Endothelial cell of umbilical vein (primary cell): ENCODE measurements around the gene SNRPA. TPM values are rescaled to one million over a fixed set of nuclear protein-coding genes. Genes with fewer than 3 reads are reported as not detected.

ENCODE experiments used
- BruUV-seq: library from RNA; stranded (reverse); fragments of 400-500 nt; replicated peaks from 2 replicates; lab custom pipeline; 2021; lab: Mats Ljungman, UMichigan
- CTCF ChIA-PET: fragments of 300-600, 350-600 bp; sonication (Branson Sonifier 250); formaldehyde crosslinking; loops from one replicate; lab custom pipeline; 2021; ENCODE audit warnings: antibody characterized with exemption, inconsistent platforms; lab: Charles Lee
- POLR2A ChIA-PET: fragments of 300-600, 350-600 bp; sonication (Branson Sonifier 250); formaldehyde crosslinking; loops from one replicate; lab custom pipeline; 2021; ENCODE audit warnings: antibody characterized with exemption, inconsistent platforms; lab: Charles Lee
- DNase-seq: peaks from one replicate; pipeline ENCODE4 v3.0.0-alpha.2; 2011; ENCODE audit warnings: low read depth, low spot score
- FAIRE-seq: peaks from 2 replicates; lab custom pipeline; 2011; peaks lifted over from hg19 to GRCh38; lab: Jason Lieb, UNC
- H2AFZ ChIP-seq: 2 replicates; pipeline ENCODE4 v1.6.0; 2012; ENCODE audit warnings: low read depth, low read length, control low read depth, inconsistent platforms
- H3K27ac ChIP-seq: 2 replicates; pipeline ENCODE4 v1.5.1; 2011; ENCODE audit warnings: low read depth, mild to moderate bottlenecking, control low read depth, low read length, moderate library complexity; ENCODE audit not compliant: insufficient read depth
- H3K27me3 ChIP-seq, 2 experiments: 2 replicates each; pipeline versions ENCODE4 v1.6.0 to v1.6.1; 2011; ENCODE audit warnings: low read length in 2 of 2, mixed read lengths in 1 of 2; ENCODE audit not compliant: control insufficient read depth in 2 of 2, insufficient read depth in 2 of 2
- H3K36me3 ChIP-seq, 2 experiments: 2 replicates in 1 of 2; 3 replicates in 1 of 2; pipeline ENCODE4 v1.5.1; 2011; ENCODE audit warnings: low read length in 2 of 2, mild to moderate bottlenecking in 1 of 2, moderate library complexity in 1 of 2; ENCODE audit not compliant: control insufficient read depth in 2 of 2, insufficient read depth in 2 of 2; ENCODE audit errors: extremely low read depth in 1 of 2
- H3K4me1 ChIP-seq: 3 replicates; pipeline ENCODE4 v1.5.1; 2011; ENCODE audit warnings: mild to moderate bottlenecking, low read length; ENCODE audit not compliant: control insufficient read depth, insufficient read depth; ENCODE audit errors: extremely low read depth
- H3K4me2 ChIP-seq: 2 replicates; pipeline ENCODE4 v1.6.1; 2011; ENCODE audit warnings: low read length, control low read depth, mixed read lengths; ENCODE audit not compliant: insufficient read depth
- H3K4me3 ChIP-seq, 3 experiments: fragments of 200-600 bp in 1 of 3; sonication (generic), shearing (Covaris generic) in 1 of 3; replicated peaks in 1 of 3; 2 replicates each; pipeline ENCODE4 v1.5.1; 2011 to 2016; ENCODE audit warnings: control low read depth in 3 of 3, low read length in 3 of 3, mild to moderate bottlenecking in 2 of 3, inconsistent platforms in 1 of 3, low read depth in 1 of 3, moderate library complexity in 1 of 3; ENCODE audit not compliant: insufficient read depth in 1 of 3
- H3K79me2 ChIP-seq: 2 replicates; pipeline ENCODE4 v1.6.0; 2012; ENCODE audit warnings: low read length, inconsistent platforms; ENCODE audit not compliant: control insufficient read depth, insufficient read depth
- H3K9ac ChIP-seq: replicated peaks from 2 replicates; pipeline ENCODE3; 2011; ENCODE audit warnings: low read length, control low read depth; ENCODE audit not compliant: insufficient read depth; ENCODE audit errors: extremely low read depth
- H3K9me1 ChIP-seq: replicated peaks from 3 replicates; pipeline ENCODE4 v1.6.0; 2011; ENCODE audit warnings: mild to moderate bottlenecking, low read length; ENCODE audit not compliant: control insufficient read depth, insufficient read depth; ENCODE audit errors: extremely low read depth
- H3K9me3 ChIP-seq: replicated peaks from 2 replicates; pipeline ENCODE4 v1.5.1; 2012; ENCODE audit warnings: low read length, inconsistent platforms; ENCODE audit not compliant: control insufficient read depth, insufficient read depth
- H4K20me1 ChIP-seq: replicated peaks from 2 replicates; pipeline ENCODE3; 2011; ENCODE audit warnings: mild to moderate bottlenecking, low read length; ENCODE audit not compliant: control insufficient read depth, insufficient read depth; ENCODE audit errors: extremely low read depth
- EZH2 ChIP-seq: IDR thresholded peaks from 2 replicates; pipeline ENCODE4 v1.6.1; 2012; ENCODE audit warnings: borderline replicate concordance, low read depth, mild to moderate bottlenecking, moderate library complexity, low read length, inconsistent platforms; ENCODE audit not compliant: severe bottlenecking
- FOS ChIP-seq: IDR thresholded peaks from 2 replicates; pipeline ENCODE4 v1.6.1; 2011; ENCODE audit warnings: mild to moderate bottlenecking, low read length, moderate library complexity, borderline replicate concordance; ENCODE audit not compliant: insufficient read depth
- GATA2 ChIP-seq: IDR thresholded peaks from 2 replicates; pipeline ENCODE4 v1.7.0; 2011; ENCODE audit warnings: low read depth, mild to moderate bottlenecking, moderate library complexity, mixed read lengths, low read length; ENCODE audit not compliant: insufficient read length, insufficient read depth
- JUN ChIP-seq: IDR thresholded peaks from 2 replicates; pipeline ENCODE4 v1.6.1; 2011; ENCODE audit warnings: borderline replicate concordance, low read depth; ENCODE audit not compliant: insufficient read length, insufficient read depth
- MYC ChIP-seq: IDR thresholded peaks from one replicate; pipeline ENCODE4 v1.6.1; 2011; ENCODE audit warnings: mild to moderate bottlenecking, low read depth, low read length
- POLR2A ChIP-seq: IDR thresholded peaks from 2 replicates; pipeline ENCODE4 v1.6.1; 2012; ENCODE audit warnings: low read depth, mild to moderate bottlenecking, control low read depth, low read length
- POLR2AphosphoS5 ChIP-seq: IDR thresholded peaks from 2 replicates; pipeline ENCODE4 v1.6.1; 2012; ENCODE audit warnings: low read depth, mild to moderate bottlenecking, control low read depth, low read length, moderate library complexity; ENCODE audit not compliant: insufficient read depth
- dilution Hi-C: fragments of 300-500 bp; cut with MboI; formaldehyde crosslinking; loops from one replicate; pipeline ENCODE4 v1.15.0; 2019; ENCODE audit warnings: low sequenced_read_pairs; ENCODE audit not compliant: extremely low pct_ligation_motif_present
- intact Hi-C: fragments of 100-400 bp; cut with micrococcal nuclease; formaldehyde crosslinking; loops from one replicate; pipeline ENCODE4 v1.10.0; 2022
- polyA plus RNA-seq, 4 experiments: library from polyadenylated mRNA; depleted of rRNA in 3 of 4; stranded (reverse) in 3 of 4; unstranded in 1 of 4; fragments of >200 nt; gene quantifications; 2 replicates each; pipeline versions ENCODE4 v1.2.1 to v1.2.3, GENCODE V29; 2011 to 2012; ENCODE audit warnings: missing spikeins in 1 of 4
- small RNA-seq: library from RNA; depleted of rRNA; stranded (forward); fragments of <200 nt; gene quantifications from one replicate; pipeline ENCODE3, GENCODE V24; 2012; ENCODE audit warnings: low replicate concordance, low read depth; ENCODE audit not compliant: insufficient read depth, insufficient read length
- total RNA-seq: library from RNA; stranded (reverse); gene quantifications from 2 replicates; pipeline ENCODE4 v1.2.3, GENCODE V29; 2021
- TF ChIP-seq, protein P1 (sequence below), 2 donors: IDR thresholded peaks; 1 replicate in 1 of 2; 2 replicates in 1 of 2; pipeline ENCODE4 v1.5.1; 2011; ENCODE audit warnings: low read length in 2 of 2, mild to moderate bottlenecking in 2 of 2, moderate library complexity in 2 of 2, control low read depth in 1 of 2, inconsistent platforms in 1 of 2, low read depth in 1 of 2; ENCODE audit not compliant: insufficient read depth in 1 of 2; ENCODE audit errors: extremely low read depth in 1 of 2
- TF ChIP-seq, protein P2 (sequence below): IDR thresholded peaks from 2 replicates; pipeline ENCODE4 v1.6.1; 2011; ENCODE audit not compliant: insufficient read depth, insufficient read length

Gene SNRPA
- total and polyA plus RNA-seq, 2 donors (not counting 3 experiments of a cell fraction or from before 2014, with no cell fraction given) = 84.6 to 131 TPM

DNA sequence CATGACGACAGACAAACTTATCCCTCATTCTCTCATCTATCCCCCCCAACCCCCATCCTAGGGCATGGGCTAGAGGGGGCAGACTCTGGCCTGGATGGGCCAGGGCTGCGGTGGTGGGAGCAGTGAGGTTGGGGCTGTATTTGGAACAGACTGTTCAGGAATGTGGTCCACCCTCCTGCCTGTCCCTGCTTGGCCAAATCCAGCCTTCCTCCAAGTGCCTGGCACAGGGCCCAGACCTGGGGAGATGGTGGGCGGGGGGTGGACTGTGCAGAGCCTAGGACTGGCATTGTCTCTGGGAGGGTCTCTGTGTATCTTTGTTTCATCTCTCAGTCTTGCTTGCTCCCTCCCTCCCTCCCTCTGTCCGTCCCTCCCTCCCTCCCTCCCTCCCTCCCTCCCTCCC lies 62.2 kb downstream of the SNRPA start:
- Histone ChIP-seq H3K4me2 (no peak overlapping the region), H3K4me3 (no peak overlapping the region), H3K9me3 (no peaks in the 10 kb centered on the region), H3K36me3 (peaks cover 9 to 11% of the 10 kb centered on the region in 2 experiments), H3K9ac (no peak overlapping the region), H2AFZ (no peak overlapping the region), H3K4me1 (peaks cover 10% of the 10 kb centered on the region), H3K9me1 (no peaks in the 10 kb centered on the region), H3K79me2 (peaks cover 5% of the 10 kb centered on the region), H4K20me1 (no peaks in the 10 kb centered on the region), H3K27ac (no peak overlapping the region), H3K27me3 (peaks cover 3 to 8% of the 10 kb centered on the region in 2 experiments)
- CTCF ChIA-PET = interaction anchor here (1.5 kb wide), 1 partner anchor 150 kb away, joined by 3 read pairs; no protein-coding TSS in a partner anchor
- BruUV-seq = no TSS peak
- FAIRE-seq = no peak
- intact Hi-C loops (no loop called here), dilution Hi-C loops (no loop called here)
- DNase-seq = no peak
- POLR2A ChIA-PET = no interaction called here
- no peak for TF ChIP-seq GATA2
- TF ChIP-seq MYC = no peak
- TF ChIP-seq FOS = no peak
- no peak for TF ChIP-seq EZH2
- TF ChIP-seq POLR2A = no peak
- TF ChIP-seq POLR2AphosphoS5 = no peak
- TF ChIP-seq JUN = no peak
- TF ChIP-seq, protein P1, sequence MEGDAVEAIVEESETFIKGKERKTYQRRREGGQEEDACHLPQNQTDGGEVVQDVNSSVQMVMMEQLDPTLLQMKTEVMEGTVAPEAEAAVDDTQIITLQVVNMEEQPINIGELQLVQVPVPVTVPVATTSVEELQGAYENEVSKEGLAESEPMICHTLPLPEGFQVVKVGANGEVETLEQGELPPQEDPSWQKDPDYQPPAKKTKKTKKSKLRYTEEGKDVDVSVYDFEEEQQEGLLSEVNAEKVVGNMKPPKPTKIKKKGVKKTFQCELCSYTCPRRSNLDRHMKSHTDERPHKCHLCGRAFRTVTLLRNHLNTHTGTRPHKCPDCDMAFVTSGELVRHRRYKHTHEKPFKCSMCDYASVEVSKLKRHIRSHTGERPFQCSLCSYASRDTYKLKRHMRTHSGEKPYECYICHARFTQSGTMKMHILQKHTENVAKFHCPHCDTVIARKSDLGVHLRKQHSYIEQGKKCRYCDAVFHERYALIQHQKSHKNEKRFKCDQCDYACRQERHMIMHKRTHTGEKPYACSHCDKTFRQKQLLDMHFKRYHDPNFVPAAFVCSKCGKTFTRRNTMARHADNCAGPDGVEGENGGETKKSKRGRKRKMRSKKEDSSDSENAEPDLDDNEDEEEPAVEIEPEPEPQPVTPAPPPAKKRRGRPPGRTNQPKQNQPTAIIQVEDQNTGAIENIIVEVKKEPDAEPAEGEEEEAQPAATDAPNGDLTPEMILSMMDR (IDR thresholded peaks at IDR 0.05; ENCODE audit: extremely low read depth in 1 of 2, insufficient read depth in 1 of 2, low read depth in 1 of 2, low read length in 2 of 2) = no peak
- TF ChIP-seq, protein P2, sequence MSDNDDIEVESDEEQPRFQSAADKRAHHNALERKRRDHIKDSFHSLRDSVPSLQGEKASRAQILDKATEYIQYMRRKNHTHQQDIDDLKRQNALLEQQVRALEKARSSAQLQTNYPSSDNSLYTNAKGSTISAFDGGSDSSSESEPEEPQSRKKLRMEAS = no peak

Small RNA genes lying within 50 kb of the gene (small RNA-seq; reads per million reads assigned to genes)
- not detected for gene RNU6-195P

Other genes starting within 250 kb of the SNRPA start
- 100 and 106 TPM in 2 replicates for gene SHKBP1, start 174.3 kb upstream of the SNRPA start, total RNA-seq
- gene SHKBP1, start 174.3 kb upstream of the SNRPA start, polyA plus RNA-seq = 113 and 171 TPM in 2 replicates
- gene LTBP4, start 149.8 kb upstream of the SNRPA start, total RNA-seq = 38.0 and 67.4 TPM in 2 replicates
- 25.9 and 31.4 TPM in 2 replicates for gene LTBP4, start 149.8 kb upstream of the SNRPA start, polyA plus RNA-seq
- 46.7 and 47.4 TPM in 2 replicates for gene NUMBL, start 60.6 kb upstream of the SNRPA start, total RNA-seq
- 21.5 and 31.5 TPM in 2 replicates for gene NUMBL, start 60.6 kb upstream of the SNRPA start, polyA plus RNA-seq
- 15.3 and 19.2 TPM in 2 replicates for gene COQ8B, start 34.3 kb upstream of the SNRPA start, total RNA-seq
- 16.2 and 21.5 TPM in 2 replicates for gene COQ8B, start 34.3 kb upstream of the SNRPA start, polyA plus RNA-seq
- 16.1 and 16.9 TPM in 2 replicates for gene ITPKC, start 34.1 kb upstream of the SNRPA start, total RNA-seq
- gene ITPKC, start 34.1 kb upstream of the SNRPA start, polyA plus RNA-seq = 7.2 and 7.3 TPM in 2 replicates
- gene ACTMAP, start 726 bp upstream of the SNRPA start, total RNA-seq = 7.7 and 9.1 TPM in 2 replicates
- 5.2 and 5.3 TPM in 2 replicates for gene ACTMAP, start 726 bp upstream of the SNRPA start, polyA plus RNA-seq
- not detected in 2 replicates for gene MIA, start 24.3 kb downstream of the SNRPA start, total RNA-seq
- gene MIA, start 24.3 kb downstream of the SNRPA start, polyA plus RNA-seq = 0.32 TPM in 1 of 2 replicates, not detected in the other
- gene RAB4B, start 27.0 kb downstream of the SNRPA start, total RNA-seq = 31.4 and 33.6 TPM in 2 replicates
- gene RAB4B, start 27.0 kb downstream of the SNRPA start, polyA plus RNA-seq = 61.0 and 65.8 TPM in 2 replicates
- gene EGLN2, start 48.0 kb downstream of the SNRPA start, total RNA-seq = 147 and 152 TPM in 2 replicates
- 118 and 124 TPM in 2 replicates for gene EGLN2, start 48.0 kb downstream of the SNRPA start, polyA plus RNA-seq
- gene CYP2A6, start 99.2 kb downstream of the SNRPA start, total RNA-seq = not detected in 2 replicates
- gene CYP2A6, start 99.2 kb downstream of the SNRPA start, polyA plus RNA-seq = not detected in 2 replicates
- gene CYP2A7, start 131.0 kb downstream of the SNRPA start, total RNA-seq = not detected in 2 replicates
- gene CYP2A7, start 131.0 kb downstream of the SNRPA start, polyA plus RNA-seq = not detected in 2 replicates
- gene CYP2B6, start 240.1 kb downstream of the SNRPA start, total RNA-seq = not detected in 2 replicates
- gene CYP2B6, start 240.1 kb downstream of the SNRPA start, polyA plus RNA-seq = not detected in 2 replicates